IMR-90 (cell line): ENCODE measurements around the gene LCAT. TPM values are rescaled to one million over a fixed set of nuclear protein-coding genes. Genes with fewer than 3 reads are reported as not detected.

Experiments
- ATAC-seq: fragments of 200-7000 bp; cut with Tn5 transposase; 2 replicates; pipeline ENCODE4 v1.9.1; 2020; ENCODE audit warnings: low read depth, mild to moderate bottlenecking, moderate library complexity
- BruUV-seq: library from RNA; stranded (reverse); fragments of 400-500 nt; replicated peaks from 2 replicates; lab custom pipeline; 2021; lab: Mats Ljungman, UMichigan
- CTCF ChIA-PET: fragments of 300-600 bp; formaldehyde crosslinking; extraction: SDS; loops from one replicate; lab custom pipeline; 2021; ENCODE audit warnings: antibody characterized with exemption; lab: Yijun Ruan, JAX
- POLR2A ChIA-PET: fragments of 300-600 bp; sonication (Branson Sonifier 250); formaldehyde crosslinking; loops from one replicate; lab custom pipeline; 2022; ENCODE audit warnings: antibody characterized with exemption; ENCODE audit not compliant: unreplicated experiment; lab: Charles Lee
- DNase-seq: peaks from one replicate; pipeline ENCODE4 v3.0.0; 2013
- H2AFZ ChIP-seq: replicated peaks from 2 replicates; pipeline ENCODE3; 2013; ENCODE audit warnings: low read length, mild to moderate bottlenecking; ENCODE audit not compliant: poor library complexity
- H2AK5ac ChIP-seq: 2 replicates; pipeline ENCODE4 v1.6.1; 2013; ENCODE audit warnings: low read depth, low read length, inconsistent platforms
- H2AK9ac ChIP-seq: replicated peaks from 2 replicates; pipeline ENCODE3; 2013; ENCODE audit warnings: mild to moderate bottlenecking, low read depth, low read length, moderate library complexity; ENCODE audit not compliant: poor library complexity
- H2BK120ac ChIP-seq: 2 replicates; pipeline ENCODE4 v1.6.1; 2013; ENCODE audit warnings: low read depth, low read length, inconsistent platforms
- H2BK15ac ChIP-seq: 3 replicates; pipeline ENCODE4 v1.6.1; 2013; ENCODE audit warnings: low read depth, low read length, inconsistent platforms
- H2BK20ac ChIP-seq: 2 replicates; pipeline ENCODE4 v1.6.1; 2013; ENCODE audit warnings: low read depth, mild to moderate bottlenecking, inconsistent platforms, low read length, moderate library complexity
- H2BK5ac ChIP-seq: 2 replicates; pipeline ENCODE4 v1.6.1; 2013; ENCODE audit warnings: mild to moderate bottlenecking, low read depth, low read length, inconsistent platforms; ENCODE audit not compliant: poor library complexity, severe bottlenecking
- H3K14ac ChIP-seq: replicated peaks from 2 replicates; pipeline ENCODE4 v1.6.1; 2013; ENCODE audit warnings: low read depth, low read length, inconsistent platforms
- H3K18ac ChIP-seq: 2 replicates; pipeline ENCODE4 v1.6.1; 2013; ENCODE audit warnings: low read depth, low read length, control low read depth
- H3K23ac ChIP-seq: 2 replicates; pipeline ENCODE4 v1.6.1; 2013; ENCODE audit warnings: low read depth, low read length, inconsistent platforms
- H3K27ac ChIP-seq: 2 replicates; pipeline ENCODE4 v1.5.1; 2013; ENCODE audit warnings: mild to moderate bottlenecking, control low read depth, low read length; ENCODE audit not compliant: insufficient read depth
- H3K27me3 ChIP-seq: 2 replicates; pipeline ENCODE4 v1.6.1; 2013; ENCODE audit warnings: low read length; ENCODE audit not compliant: control insufficient read depth, insufficient read depth
- H3K36me3 ChIP-seq: 2 replicates; pipeline ENCODE4 v1.6.1; 2013; ENCODE audit warnings: low read length, mixed read lengths; ENCODE audit not compliant: control insufficient read depth, insufficient read depth
- H3K4ac ChIP-seq: 2 replicates; pipeline ENCODE4 v1.6.1; 2013; ENCODE audit warnings: low read depth, low read length, inconsistent platforms
- H3K4me1 ChIP-seq: 2 replicates; pipeline ENCODE4 v1.6.1; 2013; ENCODE audit warnings: low read length, mixed read lengths; ENCODE audit not compliant: control insufficient read depth, insufficient read depth
- H3K4me2 ChIP-seq: 2 replicates; pipeline ENCODE4 v1.6.1; 2013; ENCODE audit warnings: low read depth, mild to moderate bottlenecking, control low read depth, low read length, moderate library complexity
- H3K4me3 ChIP-seq: 2 replicates; pipeline ENCODE4 v1.5.1; 2013; ENCODE audit warnings: low read depth, mild to moderate bottlenecking, control low read depth, low read length, moderate library complexity; ENCODE audit not compliant: insufficient read depth
- H3K56ac ChIP-seq: 2 replicates; pipeline ENCODE4 v1.6.1; 2013; ENCODE audit warnings: low read length, inconsistent platforms; ENCODE audit not compliant: insufficient read depth; ENCODE audit errors: extremely low read depth
- H3K79me1 ChIP-seq, 2 experiments: 2 replicates each; pipeline ENCODE4 v1.6.1; 2013; ENCODE audit warnings: low read length in 2 of 2, inconsistent platforms in 1 of 2, low read depth in 1 of 2
- H3K9ac ChIP-seq: 2 replicates; pipeline ENCODE4 v1.6.1; 2013; ENCODE audit warnings: low read depth, low read length, control low read depth
- H3K9me1 ChIP-seq: 2 replicates; pipeline ENCODE4 v1.6.1; 2013; ENCODE audit warnings: low read length, inconsistent platforms; ENCODE audit not compliant: insufficient read depth
- H3K9me3 ChIP-seq: 2 replicates; pipeline ENCODE4 v1.6.1; 2013; ENCODE audit warnings: low read length; ENCODE audit not compliant: control insufficient read depth, insufficient read depth
- H4K20me1 ChIP-seq: 2 replicates; pipeline ENCODE4 v1.6.1; 2013; ENCODE audit warnings: low read length, inconsistent platforms; ENCODE audit not compliant: insufficient read depth
- H4K5ac ChIP-seq: 2 replicates; pipeline ENCODE4 v1.6.1; 2013; ENCODE audit warnings: mild to moderate bottlenecking, low read depth, low read length, control low read depth
- H4K8ac ChIP-seq, 2 experiments: 2 replicates each; pipeline ENCODE4 v1.6.1; 2013; ENCODE audit warnings: low read depth in 2 of 2, low read length in 2 of 2, control low read depth in 1 of 2, inconsistent platforms in 1 of 2
- H4K91ac ChIP-seq: 2 replicates; pipeline ENCODE4 v1.6.1; 2013; ENCODE audit warnings: low read depth, low read length, inconsistent platforms; ENCODE audit not compliant: insufficient read depth
- RAD21 ChIP-seq: IDR thresholded peaks from 2 replicates; pipeline ENCODE4 v1.6.1; 2012; ENCODE audit warnings: low read length, improper control_type of control experiment
- WGBS, 2 experiments: methylation state at CpG; one replicate each; pipeline versions ENCODE4 v1.1.5 to v1.1.7; 2013; ENCODE audit warnings: missing lambda C conversion rate in 2 of 2; ENCODE audit not compliant: insufficient read length in 1 of 2; ENCODE audit errors: extremely low coverage in 2 of 2; 5-methylcytosine and 5-hydroxymethylcytosine counted together
- dilution Hi-C: fragments of 300-500 bp; cut with HindIII; formaldehyde crosslinking; loops from one replicate; pipeline ENCODE4 v1.14.3; 2018; ENCODE audit warnings: low sequenced_read_pairs; ENCODE audit not compliant: unreplicated experiment
- in situ Hi-C: fragments of 300-500 bp; cut with MboI; formaldehyde crosslinking; loops from 3 replicates; pipeline ENCODE4 v1.14.3; 2019; ENCODE audit warnings: low sequenced_read_pairs, inconsistent platforms, mixed read lengths
- intact Hi-C: fragments of 100-400 bp; cut with micrococcal nuclease; formaldehyde crosslinking; loops from 2 replicates; pipeline ENCODE4 v1.10.0; 2022
- polyA plus RNA-seq, 3 experiments: library from polyadenylated mRNA; depleted of rRNA; stranded (reverse); fragments of >200 nt; gene quantifications; 2 replicates each; pipeline ENCODE4 v1.2.3, GENCODE V29; 2012; ENCODE audit warnings: low replicate concordance in 1 of 3
- total RNA-seq: library from RNA; depleted of rRNA; stranded (reverse); fragments of >200 nt; gene quantifications from 2 replicates; pipeline ENCODE4 v1.2.3, GENCODE V29; 2012
- TF ChIP-seq, protein P1 (sequence below): conservative IDR thresholded peaks from 2 replicates; pipeline ENCODE4 v1.5.1; 2012; ENCODE audit warnings: mild to moderate bottlenecking, low read depth, low read length, improper control_type of control experiment
- TF ChIP-seq, protein P2 (sequence below): fragments of 150-350 bp; IDR thresholded peaks from 2 replicates; pipeline ENCODE4 v1.6.1; 2017; ENCODE audit warnings: mild to moderate bottlenecking, antibody characterized with exemption, low read length, low read depth

Gene LCAT
- total and polyA plus RNA-seq, 2 of the 4 experiments (the other 2 are of a cell fraction): 1.4 to 18.8 TPM

DNA sequence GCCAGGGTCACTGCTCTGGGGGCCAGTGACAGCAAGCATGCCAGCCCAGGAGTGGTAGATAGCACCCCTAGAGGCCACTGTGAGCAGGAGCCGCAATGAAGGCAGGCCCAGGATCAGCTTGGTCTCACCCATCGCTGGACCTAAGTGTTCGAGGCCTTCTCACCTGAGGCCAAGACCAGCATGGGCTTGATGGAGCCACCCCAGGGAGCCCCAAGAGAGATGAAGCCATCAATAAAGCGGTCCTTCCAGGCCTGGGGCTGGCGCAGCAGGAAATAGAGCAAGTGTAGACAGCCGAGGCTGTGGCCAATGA lies 1.8 kb downstream of the LCAT start:
- Histone ChIP-seq H4K8ac (no peak overlapping the region), H3K14ac (no peak overlapping the region), H2BK5ac (no peak overlapping the region), H2AK5ac (no peak overlapping the region), H3K4me1 (peaks cover 1% of the 10 kb centered on the region), H3K9me3 (no peaks in the 10 kb centered on the region), H4K5ac (no peak overlapping the region), H3K18ac (no peak overlapping the region), H2AK9ac (peak overlapping the region; percentile 70), H3K4me3 (no peak overlapping the region), H4K91ac (no peak overlapping the region), H3K27ac (no peak overlapping the region), H2BK15ac (no peak overlapping the region), H2BK20ac (no peak overlapping the region), H3K36me3 (peaks cover 74% of the 10 kb centered on the region), H3K27me3 (no peaks in the 10 kb centered on the region), H2BK120ac (no peak overlapping the region), H2AFZ (no peak overlapping the region), H3K9ac (no peak overlapping the region), H4K20me1 (peaks cover 54% of the 10 kb centered on the region), H3K9me1 (peaks cover 2% of the 10 kb centered on the region; the same call in 1 of the 2 replicates), H3K56ac (no peak overlapping the region), H3K79me1 (peaks cover 15 to 76% of the 10 kb centered on the region in 2 experiments), H3K4ac (no peak overlapping the region), H3K4me2 (no peak overlapping the region), H3K23ac (no peak overlapping the region)
- TF ChIP-seq RAD21: peak; percentile 46
- TF ChIP-seq, protein P1, sequence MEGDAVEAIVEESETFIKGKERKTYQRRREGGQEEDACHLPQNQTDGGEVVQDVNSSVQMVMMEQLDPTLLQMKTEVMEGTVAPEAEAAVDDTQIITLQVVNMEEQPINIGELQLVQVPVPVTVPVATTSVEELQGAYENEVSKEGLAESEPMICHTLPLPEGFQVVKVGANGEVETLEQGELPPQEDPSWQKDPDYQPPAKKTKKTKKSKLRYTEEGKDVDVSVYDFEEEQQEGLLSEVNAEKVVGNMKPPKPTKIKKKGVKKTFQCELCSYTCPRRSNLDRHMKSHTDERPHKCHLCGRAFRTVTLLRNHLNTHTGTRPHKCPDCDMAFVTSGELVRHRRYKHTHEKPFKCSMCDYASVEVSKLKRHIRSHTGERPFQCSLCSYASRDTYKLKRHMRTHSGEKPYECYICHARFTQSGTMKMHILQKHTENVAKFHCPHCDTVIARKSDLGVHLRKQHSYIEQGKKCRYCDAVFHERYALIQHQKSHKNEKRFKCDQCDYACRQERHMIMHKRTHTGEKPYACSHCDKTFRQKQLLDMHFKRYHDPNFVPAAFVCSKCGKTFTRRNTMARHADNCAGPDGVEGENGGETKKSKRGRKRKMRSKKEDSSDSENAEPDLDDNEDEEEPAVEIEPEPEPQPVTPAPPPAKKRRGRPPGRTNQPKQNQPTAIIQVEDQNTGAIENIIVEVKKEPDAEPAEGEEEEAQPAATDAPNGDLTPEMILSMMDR: peak; percentile 52
- TF ChIP-seq, protein P2, sequence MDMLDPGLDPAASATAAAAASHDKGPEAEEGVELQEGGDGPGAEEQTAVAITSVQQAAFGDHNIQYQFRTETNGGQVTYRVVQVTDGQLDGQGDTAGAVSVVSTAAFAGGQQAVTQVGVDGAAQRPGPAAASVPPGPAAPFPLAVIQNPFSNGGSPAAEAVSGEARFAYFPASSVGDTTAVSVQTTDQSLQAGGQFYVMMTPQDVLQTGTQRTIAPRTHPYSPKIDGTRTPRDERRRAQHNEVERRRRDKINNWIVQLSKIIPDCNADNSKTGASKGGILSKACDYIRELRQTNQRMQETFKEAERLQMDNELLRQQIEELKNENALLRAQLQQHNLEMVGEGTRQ: no peak
- dilution Hi-C loops (no loop called here), intact Hi-C loops (no loop called here), in situ Hi-C loops (loop anchor here (25.0 kb wide), 1 partner anchor 405 kb away; the partner anchor contains the start of gene RIPOR1)
- no TSS peak for BruUV-seq
- DNase-seq (peak; percentile 20), ATAC-seq (peak; percentile 53)
- POLR2A ChIA-PET: no interaction called here
- CTCF ChIA-PET: interaction anchor here (0.5 to 0.8 kb wide), 3 partner anchors 53 to 113 kb away, joined by 3 read pairs; no protein-coding TSS in a partner anchor
- 74% methylated on average over 5 of the region's 6 CpGs; no CpG with 5 or more reads in 1 of the 2 experiments for WGBS, 2 experiments
